ENCODE results near the gene KCTD13.
"Not testable (repeated sequence)": the region's sequence is repeated elsewhere in the genome, so short reads cannot be mapped to it uniquely, and the experiment has no call there.

Gene KCTD13

DNA sequence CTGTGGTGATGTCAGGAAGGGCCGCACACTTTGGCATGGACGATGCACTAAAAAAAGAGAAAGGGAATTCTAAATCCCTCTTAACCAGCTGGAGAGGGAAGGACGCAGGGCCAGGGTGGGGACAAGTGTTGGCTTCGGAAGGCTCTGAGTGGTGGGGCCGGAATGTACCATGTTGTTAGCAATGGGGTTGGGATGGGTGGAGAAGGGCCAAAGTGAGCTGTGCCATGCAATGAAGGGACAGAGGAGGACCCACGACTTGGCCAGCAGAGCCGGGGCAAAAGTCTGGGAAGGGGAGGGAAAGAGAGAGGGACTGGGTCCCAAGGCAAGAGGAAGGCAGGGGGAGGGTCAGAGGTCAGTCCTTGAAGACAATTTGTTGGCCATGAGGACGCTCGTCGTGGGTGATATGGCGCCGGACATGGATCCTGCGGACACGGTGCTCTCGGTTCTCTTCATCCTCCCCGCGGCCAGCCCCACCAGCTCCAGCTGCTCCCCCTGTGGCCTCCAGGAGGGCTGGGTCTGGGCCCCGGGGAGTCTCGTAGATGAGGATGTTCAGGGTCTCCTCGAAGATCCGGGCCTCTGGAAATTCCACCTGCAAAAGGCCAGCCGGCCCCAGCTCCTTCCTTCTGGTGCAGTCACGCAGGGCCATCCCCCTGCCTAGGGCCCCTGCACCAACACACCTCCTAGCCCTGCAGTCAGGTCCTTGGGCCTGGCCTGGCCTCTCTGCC, 19.3 kb downstream of the KCTD13 start:
- no peak for DNase-seq

- DNase-seq = no peak
Measured at GRCh38 chr16:29905668-29906067, 20.4 kb downstream of the KCTD13 start.

- DNase-seq = no peak
Measured at GRCh38 chr16:29904947-29905346, 21.1 kb downstream of the KCTD13 start.

DNA sequence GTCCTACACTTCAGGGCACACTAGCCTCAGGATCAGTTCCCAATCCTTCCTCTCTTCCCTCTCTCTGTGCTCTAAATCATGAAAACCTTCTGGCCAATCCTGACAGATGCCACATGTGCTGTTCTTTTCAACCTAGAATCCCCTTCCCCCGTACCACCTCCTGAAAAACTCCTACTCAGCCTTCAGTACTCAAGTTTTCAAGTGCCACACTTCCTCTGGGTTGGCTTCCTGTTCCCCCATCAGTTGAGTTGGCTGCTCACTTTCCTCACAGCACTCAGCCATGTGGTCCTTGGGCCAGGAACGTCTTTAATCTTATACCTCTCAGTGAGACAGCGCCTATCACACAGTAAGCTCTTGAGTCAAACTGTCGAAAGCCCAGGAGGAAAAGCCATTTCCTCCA, 22.4 kb downstream of the KCTD13 start:
- DNase-seq = no peak

- DNase-seq = no peak
Measured at GRCh38 chr16:29901607-29901945, 24.4 kb downstream of the KCTD13 start.

DNA sequence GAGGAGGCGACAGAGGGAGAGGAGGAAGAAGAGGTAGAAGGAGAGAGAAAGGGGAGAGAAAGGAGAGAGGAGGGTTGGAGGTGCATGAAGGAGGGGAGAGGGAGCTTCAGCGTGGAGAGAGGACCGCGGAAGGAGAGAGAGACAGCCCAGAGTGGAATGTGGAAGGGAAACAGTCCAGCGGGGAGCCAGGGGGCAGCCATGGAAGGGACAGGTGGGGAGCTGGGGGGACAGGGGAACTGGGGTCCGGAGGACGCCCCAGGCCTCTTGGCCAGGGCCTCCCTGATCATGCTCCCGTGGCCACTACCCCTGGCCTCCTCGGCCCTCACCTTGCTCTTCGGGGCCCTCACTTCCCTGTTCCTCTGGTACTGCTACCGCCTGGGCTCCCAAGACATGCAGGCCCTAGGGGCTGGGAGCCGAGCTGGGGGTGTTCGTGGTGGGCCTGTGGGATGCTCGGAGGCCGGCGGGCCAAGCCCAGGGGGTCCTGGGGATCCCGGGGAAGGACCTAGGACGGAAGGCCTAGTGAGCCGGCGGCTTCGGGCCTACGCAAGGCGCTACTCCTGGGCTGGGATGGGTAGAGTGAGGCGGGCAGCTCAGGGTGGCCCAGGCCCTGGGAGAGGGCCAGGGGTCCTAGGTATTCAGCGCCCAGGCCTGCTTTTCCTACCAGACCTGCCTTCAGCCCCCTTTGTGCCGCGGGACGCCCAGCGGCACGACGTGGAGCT, 25.0 kb downstream of the KCTD13 start:
- no peak for DNase-seq

- peak; percentile 49 for DNase-seq
Measured at GRCh38 chr16:29900102-29900887, 25.7 kb downstream of the KCTD13 start, which contains the start of gene ASPHD1. TSS of gene ASPHD1 (plus strand) at chr16:29900488. CDS start at chr16:29900972, 484 bp downstream.

- DNase-seq = no peak
Measured at GRCh38 chr16:29899516-29900101, 26.4 kb downstream of the KCTD13 start, which contains the start of gene SEZ6L2. TSS of gene SEZ6L2 (minus strand) at chr16:29899550. CDS start at chr16:29899019, 531 bp downstream.

DNA sequence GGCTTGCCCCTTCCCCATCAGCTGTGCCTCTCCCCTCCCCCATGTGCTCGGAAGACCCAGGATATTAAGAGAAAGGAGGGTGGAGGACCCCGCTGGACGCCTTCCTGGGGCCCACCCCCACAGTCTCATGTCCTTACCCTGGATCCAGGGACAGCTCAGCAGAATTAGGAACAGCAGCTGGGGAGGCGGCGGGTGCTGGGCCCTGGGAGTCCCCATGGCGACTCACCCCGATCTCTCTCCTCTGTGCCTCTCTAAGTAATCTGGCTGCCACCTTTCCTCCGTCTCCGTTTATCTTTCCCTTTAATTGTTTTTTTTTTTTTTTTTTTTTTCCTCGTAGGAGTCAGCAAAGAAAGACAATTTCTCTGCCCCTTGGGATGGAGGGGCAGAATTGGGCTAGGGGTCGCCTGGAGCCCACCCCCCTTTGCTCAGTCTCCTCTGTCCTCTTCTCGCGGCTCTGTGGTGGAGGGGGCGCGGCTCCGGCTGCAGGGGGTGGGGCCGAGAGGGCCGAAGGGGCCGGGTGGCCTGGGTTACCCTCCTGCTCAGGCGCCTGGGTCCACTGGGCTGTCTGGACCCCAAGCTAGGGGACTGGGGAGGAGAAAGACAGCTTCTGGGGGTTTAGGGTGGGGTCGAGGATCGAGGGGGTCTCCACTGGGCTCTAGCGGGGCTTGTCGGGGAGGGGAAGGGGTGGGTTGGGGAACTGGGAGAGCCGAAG, 27.1 kb downstream of the KCTD13 start:
- no peak for DNase-seq

- DNase-seq = no peak
Measured at GRCh38 chr16:29898135-29898803, 27.8 kb downstream of the KCTD13 start.

DNA sequence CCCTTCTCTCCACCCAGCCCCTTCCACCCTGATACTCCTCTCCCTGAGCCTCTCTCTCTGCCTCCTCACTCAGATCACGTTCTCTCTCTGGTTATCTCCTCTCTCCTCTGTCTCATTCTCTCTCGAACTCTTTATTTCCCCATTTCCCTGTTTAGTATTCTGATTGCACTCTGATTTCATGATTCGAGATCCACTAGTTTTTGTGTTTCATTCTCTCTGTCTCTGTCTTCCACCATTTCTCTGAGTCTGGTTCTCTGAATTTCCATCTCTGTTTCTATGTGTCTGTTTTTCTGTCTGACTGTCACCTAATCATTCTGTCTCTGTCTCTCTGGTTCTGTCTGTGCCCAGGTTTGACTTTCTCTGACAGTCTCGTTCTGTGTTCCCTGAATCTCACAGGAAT, 28.7 kb downstream of the KCTD13 start:
- no peak for DNase-seq

DNA sequence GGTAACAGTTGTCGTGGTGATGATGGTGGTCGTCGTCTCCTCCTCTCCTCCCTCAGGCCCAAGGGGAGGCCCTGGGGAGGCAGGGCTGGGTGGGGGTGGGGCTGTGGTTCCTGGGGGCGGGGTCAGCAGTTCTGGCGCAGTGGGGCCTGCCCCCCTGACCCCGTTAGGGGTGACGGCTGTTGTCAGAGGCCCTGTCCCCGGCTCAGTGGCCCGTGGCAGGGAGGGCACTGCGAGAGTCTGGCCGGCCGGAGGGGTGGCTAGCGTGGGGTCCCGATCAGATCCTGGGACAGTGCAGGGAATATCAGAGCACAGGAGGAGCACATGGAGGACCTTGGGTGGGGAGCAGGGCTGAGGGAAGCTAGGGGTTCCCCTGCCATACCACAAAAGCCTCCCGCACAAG, 29.2 kb downstream of the KCTD13 start:
- DNase-seq = no peak

GRCh38 chr16:29894352-29894751, 31.7 kb downstream of the KCTD13 start:
- no peak for DNase-seq

- DNase-seq = no peak
Measured at GRCh38 chr16:29893553-29893952, 32.5 kb downstream of the KCTD13 start.

- DNase-seq = no peak
Measured at GRCh38 chr16:29892458-29892813, 33.6 kb downstream of the KCTD13 start.

DNA sequence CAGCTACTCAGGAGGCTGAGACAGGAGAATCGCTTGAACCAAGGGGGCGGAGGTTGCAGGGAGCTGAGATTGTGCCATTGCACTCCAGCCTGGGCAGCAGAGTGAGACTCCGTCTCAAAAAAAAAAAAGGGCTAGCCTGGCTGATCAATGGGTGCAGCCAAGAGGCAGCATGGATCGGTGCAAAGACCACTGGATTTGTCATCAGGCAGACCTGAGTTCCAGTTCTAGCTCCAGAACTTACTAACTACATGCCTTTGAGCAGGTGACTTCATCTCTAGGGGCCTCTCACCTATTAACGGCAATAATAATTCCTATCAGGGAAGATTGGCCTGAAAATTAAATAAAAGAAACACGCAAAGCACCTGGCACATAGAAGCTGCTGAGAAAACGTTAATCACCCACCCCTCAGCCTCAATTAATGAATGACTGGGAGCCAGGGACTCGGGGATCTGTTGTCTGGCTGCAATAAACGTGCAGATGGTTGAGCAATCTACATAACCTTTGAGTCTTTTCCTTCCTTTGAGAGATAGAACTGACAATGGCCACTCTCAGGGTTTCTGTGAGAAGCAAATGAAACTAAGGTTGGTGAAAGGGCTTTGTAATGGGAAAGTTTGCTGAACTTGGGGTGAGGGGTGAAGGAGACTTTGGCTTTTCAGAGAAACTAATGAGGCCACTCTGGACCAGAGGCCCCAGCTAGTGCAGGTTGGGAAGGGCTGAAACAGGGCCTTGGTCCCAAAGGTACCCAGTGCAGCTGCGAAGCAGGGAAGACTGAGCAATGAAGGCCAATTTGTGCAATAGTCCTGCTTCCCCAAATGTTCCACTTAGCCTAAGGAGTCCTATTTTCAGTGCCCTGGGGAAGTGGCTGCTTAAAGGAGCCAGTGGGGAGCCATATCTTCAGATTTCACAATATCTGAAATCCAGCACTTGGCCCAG, 34.2 kb downstream of the KCTD13 start:
- DNase-seq = no peak

- DNase-seq = not testable (repeated sequence)
Measured at GRCh38 chr16:29889372-29889771, 36.7 kb downstream of the KCTD13 start.

DNA sequence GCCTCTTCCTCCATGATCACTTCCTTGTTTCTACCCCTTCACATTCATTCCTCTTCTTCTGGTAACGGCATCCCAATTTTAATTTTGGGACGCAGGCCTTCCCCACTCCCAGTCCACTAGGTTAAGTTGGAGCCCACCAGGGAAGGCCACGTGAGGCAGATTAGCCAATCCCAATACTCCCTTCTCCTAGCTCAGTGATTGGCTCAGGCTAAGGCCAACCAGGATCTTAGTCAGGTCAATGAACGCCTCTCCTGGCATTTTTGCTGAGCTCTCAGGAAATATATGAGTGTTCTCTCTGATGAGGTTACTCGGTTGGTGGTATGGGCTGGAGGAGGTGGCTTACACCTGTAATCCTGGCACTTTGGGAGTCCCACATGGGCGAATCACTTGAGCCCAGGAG, 42.0 kb downstream of the KCTD13 start:
- DNase-seq = no peak

DNA sequence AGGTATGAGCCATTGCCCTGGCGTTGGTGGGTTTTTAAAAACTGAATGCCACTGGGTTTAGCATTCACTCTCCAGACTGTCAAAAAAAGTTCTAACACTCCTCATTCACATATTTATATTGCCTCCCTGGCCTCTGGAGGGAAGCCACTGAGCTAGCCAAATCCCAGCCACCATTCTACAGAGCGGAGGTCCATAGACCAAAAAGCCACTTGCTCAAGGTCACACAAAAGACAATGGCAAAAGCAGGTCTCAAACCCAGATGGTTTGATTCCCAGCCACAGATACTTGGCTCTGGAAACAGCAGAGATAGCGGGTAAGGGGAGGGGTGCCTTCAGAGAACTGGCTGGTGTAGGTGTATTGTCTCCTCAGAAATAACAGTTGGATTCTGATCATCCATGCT, 45.0 kb downstream of the KCTD13 start:
- DNase-seq = no peak

GRCh38 chr16:29878172-29878571, 47.9 kb downstream of the KCTD13 start:
- DNase-seq = no peak

Measured in CD4-positive, alpha-beta T cell treated with Interferon gamma for 1 hour (primary cell).